Naive thymus-derived CD4-positive, alpha-beta T cell (primary cell): ENCODE measurements around the gene MAP3K14. TPM values are rescaled to one million over a fixed set of nuclear protein-coding genes. Genes with fewer than 3 reads are reported as not detected.

Experiments used
- ATAC-seq: fragments of 150-1000 bp; cut with Tn5 transposase; 2 replicates; pipeline ENCODE4 v1.10.0; 2021; ENCODE audit warnings: mild to moderate bottlenecking, moderate library complexity
- CTCF ChIA-PET: fragments of 350-600 bp; sonication (Branson Sonifier 250); formaldehyde crosslinking; loops from one replicate; lab custom pipeline; 2021; ENCODE audit warnings: antibody characterized with exemption; lab: Charles Lee
- POLR2A ChIA-PET: fragments of 350-600 bp; sonication (Branson Sonifier 250); formaldehyde crosslinking; loops from one replicate; lab custom pipeline; 2021; ENCODE audit warnings: antibody characterized with exemption, inconsistent platforms; lab: Charles Lee
- DNase-seq, 9 donors: peaks; one replicate each; pipeline versions ENCODE4 v3.0.0 to v3.0.0-alpha.2; 2020 to 2022; ENCODE audit warnings: mixed read lengths in 1 of 9
- H3K27ac ChIP-seq: one replicate; pipeline ENCODE4 v1.7.0; 2013; ENCODE audit warnings: mild to moderate bottlenecking, low read depth, low read length, moderate library complexity
- H3K27me3 ChIP-seq, 2 donors: one replicate each; pipeline ENCODE4 v1.7.0; 2013; ENCODE audit warnings: low read length in 2 of 2, mild to moderate bottlenecking in 2 of 2, moderate library complexity in 2 of 2; ENCODE audit not compliant: control insufficient read depth in 2 of 2, insufficient read depth in 2 of 2
- H3K36me3 ChIP-seq, 3 experiments: 1 replicate in 2 of 3; 2 replicates in 1 of 3; pipeline ENCODE4 v1.7.0; 2013; ENCODE audit warnings: low read length in 3 of 3, mild to moderate bottlenecking in 3 of 3, moderate library complexity in 1 of 3; ENCODE audit not compliant: insufficient read depth in 3 of 3, control insufficient read depth in 2 of 3
- H3K4me1 ChIP-seq, 2 donors: one replicate each; pipeline ENCODE4 v1.7.0; 2013; ENCODE audit warnings: low read length in 2 of 2, mild to moderate bottlenecking in 2 of 2, moderate library complexity in 1 of 2; ENCODE audit not compliant: control insufficient read depth in 2 of 2, insufficient read depth in 2 of 2
- H3K4me3 ChIP-seq: 2 replicates; pipeline ENCODE4 v1.7.0; 2013; ENCODE audit warnings: mild to moderate bottlenecking, low read length
- H3K9me3 ChIP-seq, 3 experiments: 1 replicate in 2 of 3; 2 replicates in 1 of 3; pipeline ENCODE4 v1.7.0; 2013; ENCODE audit warnings: low read length in 3 of 3; ENCODE audit not compliant: control insufficient read depth in 2 of 3
- H3K27ac Mint-ChIP-seq, 9 donors: one replicate each; pipeline ENCODE4 v1.8.0; 2020 to 2022; ENCODE audit warnings: mixed read lengths in 9 of 9, mild to moderate bottlenecking in 8 of 9, moderate library complexity in 5 of 9, inconsistent platforms in 2 of 9
- H3K27me3 Mint-ChIP-seq, 5 donors: one replicate each; pipeline ENCODE4 v1.8.0; 2021 to 2022; ENCODE audit warnings: mixed read lengths in 5 of 5, mild to moderate bottlenecking in 1 of 5
- H3K36me3 Mint-ChIP-seq, 5 donors: one replicate each; pipeline ENCODE4 v1.8.0; 2020 to 2022; ENCODE audit warnings: mixed read lengths in 5 of 5, mild to moderate bottlenecking in 3 of 5, inconsistent platforms in 1 of 5
- H3K4me1 Mint-ChIP-seq, 7 donors: one replicate each; pipeline ENCODE4 v1.8.0; 2020 to 2022; ENCODE audit warnings: mixed read lengths in 7 of 7, mild to moderate bottlenecking in 3 of 7, inconsistent platforms in 1 of 7
- H3K4me3 Mint-ChIP-seq, 10 donors: one replicate each; pipeline ENCODE4 v1.8.0; 2020 to 2022; ENCODE audit warnings: mild to moderate bottlenecking in 10 of 10, mixed read lengths in 10 of 10, moderate library complexity in 6 of 10, inconsistent platforms in 2 of 10
- H3K9me3 Mint-ChIP-seq, 11 donors: one replicate each; pipeline ENCODE4 v1.8.0; 2020 to 2022; ENCODE audit warnings: mixed read lengths in 11 of 11, mild to moderate bottlenecking in 4 of 11, inconsistent platforms in 1 of 11, moderate library complexity in 1 of 11
- intact Hi-C, 2 donors: fragments of 100-400 bp; cut with micrococcal nuclease; formaldehyde crosslinking; loops; one replicate each; pipeline ENCODE4 v1.15.1; 2023
- polyA plus RNA-seq, 2 donors: library from polyadenylated mRNA; unstranded; fragments of 300-500 nt; fragmentation: Illumina TruSeq; gene quantifications; one replicate each; pipeline ENCODE4 v1.2.3, GENCODE V29; 2021
- total RNA-seq, 6 experiments: library from RNA in 5 of 6; stranded (reverse) in 5 of 6; gene quantifications; 1 replicate in 5 of 6; 2 replicates in 1 of 6; pipeline ENCODE4 v1.2.3 and lab custom pipeline; 2021 to 2026

MAP3K14 gene
- total and polyA plus RNA-seq, 7 experiments from 2014 or later = 2.4 to 39.8 (median 31.5) TPM

GRCh38 chr17:45310380-45311324 is 6.2 kb downstream of the MAP3K14 start:
- H3K27ac ChIP-seq = peak overlapping the region; percentile 93
- H3K27me3 ChIP-seq = no peaks in the 10 kb centered on the region
- DNase-seq (no peak), ATAC-seq (no peak)
- Mint-ChIP-seq H3K4me1 (peaks cover 71 to 96% (median 87%) of the 10 kb centered on the region in 7 donors), H3K27ac (peak overlapping the region; percentile 30 to 99 (median 95)), H3K27me3 (no peaks in the 10 kb centered on the region), H3K4me3 (peak overlapping the region; percentile 49 to 97 (median 81)), H3K9me3 (peaks cover 0 to 2% (median 0%) of the 10 kb centered on the region in 11 donors), H3K36me3 (peaks cover 0 to 49% (median 13%) of the 10 kb centered on the region in 5 donors)
- ChIA-PET CTCF (interaction anchor here (0.8 to 8.4 kb wide), 7 partner anchors 8 to 175 kb away, joined by 3 to 74 read pairs (median 9); partner anchors contain the start of gene ACBD4), POLR2A (interaction anchor here (0.9 to 4.3 kb wide), 9 partner anchors 10 to 85 kb away, joined by 3 to 35 read pairs (median 5); no protein-coding TSS in a partner anchor)
- H3K4me1 ChIP-seq = peaks cover 50 to 61% of the 10 kb centered on the region in 2 donors
- H3K9me3 ChIP-seq = no peaks in the 10 kb centered on the region
- intact Hi-C loops = loop anchor here (10.0 kb wide), 3 partner anchors 536 to 1096 kb away; partner anchors contain the start of genes KANSL1 (in 1 of the 2) and UBTF (in 1 of the 2)
- H3K4me3 ChIP-seq = no peak overlapping the region
- peaks cover 0 to 15% (median 0%) of the 10 kb centered on the region in 3 experiments for H3K36me3 ChIP-seq

GRCh38 chr17:45309400-45309799 is 7.4 kb downstream of the MAP3K14 start:
- Mint-ChIP-seq H3K27me3 (no peaks in the 10 kb centered on the region), H3K4me1 (peaks cover 59 to 90% (median 84%) of the 10 kb centered on the region in 7 donors), H3K4me3 (peak overlapping the region in 3 of 10 donors; percentile 29 to 41 (median 34)), H3K36me3 (peaks cover 0 to 46% (median 13%) of the 10 kb centered on the region in 5 donors), H3K9me3 (no peaks in the 10 kb centered on the region), H3K27ac (peak overlapping the region in 6 of 9 donors; percentile 58 to 92 (median 80))
- ChIA-PET CTCF (interaction anchor here (0.6 to 1.4 kb wide), 4 partner anchors 9 to 76 kb away, joined by 3 to 5 read pairs (median 4); no protein-coding TSS in a partner anchor), POLR2A (interaction anchor here (0.6 kb wide), 1 partner anchor 89 kb away, joined by 3 read pairs; no protein-coding TSS in a partner anchor)
- Histone ChIP-seq H3K4me3 (no peak overlapping the region), H3K27ac (no peak overlapping the region), H3K27me3 (no peaks in the 10 kb centered on the region), H3K9me3 (no peaks in the 10 kb centered on the region), H3K4me1 (peaks cover 50 to 61% of the 10 kb centered on the region in 2 donors), H3K36me3 (peaks cover 0 to 15% (median 0%) of the 10 kb centered on the region in 3 experiments)
- no peak for ATAC-seq
- no peak for DNase-seq
- intact Hi-C loops = no loop called here

DNA sequence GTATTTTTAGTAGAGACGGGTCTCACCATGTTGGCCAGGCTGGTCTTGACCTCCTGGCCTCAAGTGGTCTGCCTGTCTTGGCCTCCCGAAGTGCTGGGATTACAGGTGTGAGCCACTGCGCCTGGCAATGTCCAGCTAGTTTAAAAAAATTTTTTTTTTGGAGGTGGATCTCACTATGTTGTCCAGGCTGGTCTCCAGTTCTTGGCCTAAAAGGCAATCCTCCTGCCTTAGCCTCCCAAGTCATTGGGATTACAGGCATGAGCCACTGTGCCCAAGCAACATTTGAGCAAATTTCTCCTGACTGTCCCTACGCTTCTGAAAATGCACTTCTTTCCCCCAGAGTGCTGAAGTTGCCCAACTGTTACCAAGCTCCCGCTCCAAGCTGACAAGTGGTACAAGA is 8.0 kb downstream of the MAP3K14 start:
- ChIA-PET POLR2A (no interaction called here), CTCF (interaction anchor here (0.8 to 1.6 kb wide), 5 partner anchors 10 to 109 kb away, joined by 3 to 5 read pairs (median 4); no protein-coding TSS in a partner anchor)
- peaks cover 0 to 44% (median 13%) of the 10 kb centered on the region in 5 donors for H3K36me3 Mint-ChIP-seq
- ATAC-seq (no peak), DNase-seq (no peak)
- no peaks in the 10 kb centered on the region for H3K27me3 ChIP-seq
- no peaks in the 10 kb centered on the region for H3K9me3 ChIP-seq
- no peaks in the 10 kb centered on the region for H3K27me3 Mint-ChIP-seq
- peak overlapping the region in 7 of 9 donors; percentile 32 to 93 (median 72) for H3K27ac Mint-ChIP-seq
- peaks cover 45 to 56% of the 10 kb centered on the region in 2 donors for H3K4me1 ChIP-seq
- no peaks in the 10 kb centered on the region for H3K9me3 Mint-ChIP-seq
- H3K4me1 Mint-ChIP-seq = peaks cover 57 to 88% (median 82%) of the 10 kb centered on the region in 7 donors
- H3K36me3 ChIP-seq = peaks cover 0 to 15% (median 0%) of the 10 kb centered on the region in 3 experiments
- H3K4me3 ChIP-seq = no peak overlapping the region
- peak overlapping the region in 5 of 10 donors; percentile 4 to 56 (median 41) for H3K4me3 Mint-ChIP-seq
- H3K27ac ChIP-seq = no peak overlapping the region
- intact Hi-C loops = no loop called here

DNA sequence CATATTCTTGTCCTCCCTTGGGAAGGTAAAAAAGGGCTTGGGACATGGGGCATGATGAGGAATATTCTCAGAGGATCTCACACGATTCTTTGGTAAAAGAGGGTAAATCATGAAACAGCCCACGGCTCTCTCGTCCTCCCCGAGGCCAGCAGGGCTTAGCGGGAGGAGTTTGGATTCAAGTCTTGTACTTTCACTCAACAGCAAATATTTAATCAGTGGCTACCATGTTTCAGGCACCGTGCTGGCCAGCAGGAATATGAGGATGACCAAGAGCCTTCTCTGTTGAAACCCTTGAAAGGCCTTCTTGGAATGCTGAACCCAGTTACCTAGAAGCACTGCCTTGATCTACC is 8.8 kb downstream of the MAP3K14 start:
- peaks cover 37 to 51% of the 10 kb centered on the region in 2 donors for H3K4me1 ChIP-seq
- H3K4me3 ChIP-seq = peak overlapping the region; percentile 13
- no peaks in the 10 kb centered on the region for H3K27me3 ChIP-seq
- POLR2A ChIA-PET = interaction anchor here (1.5 kb wide), 1 partner anchor 9 kb away, joined by 10 read pairs; the partner anchor contains the start of gene MAP3K14
- no peaks in the 10 kb centered on the region for H3K9me3 ChIP-seq
- peaks cover 57 to 87% (median 80%) of the 10 kb centered on the region in 7 donors for H3K4me1 Mint-ChIP-seq
- peak overlapping the region; percentile 65 to 93 (median 83) for H3K27ac Mint-ChIP-seq
- CTCF ChIA-PET = interaction anchor here (0.8 to 3.1 kb wide), 4 partner anchors 31 to 109 kb away, joined by 3 to 15 read pairs (median 5); no protein-coding TSS in a partner anchor
- H3K36me3 ChIP-seq = peaks cover 0 to 15% (median 0%) of the 10 kb centered on the region in 3 experiments
- no peak for ATAC-seq
- H3K9me3 Mint-ChIP-seq = no peaks in the 10 kb centered on the region
- DNase-seq = no peak
- H3K36me3 Mint-ChIP-seq = peaks cover 0 to 40% (median 13%) of the 10 kb centered on the region in 5 donors
- peak overlapping the region; percentile 48 for H3K27ac ChIP-seq
- no peaks in the 10 kb centered on the region for H3K27me3 Mint-ChIP-seq
- H3K4me3 Mint-ChIP-seq = peak overlapping the region in 6 of 10 donors; percentile 26 to 74 (median 50)
- intact Hi-C loops = no loop called here

DNA sequence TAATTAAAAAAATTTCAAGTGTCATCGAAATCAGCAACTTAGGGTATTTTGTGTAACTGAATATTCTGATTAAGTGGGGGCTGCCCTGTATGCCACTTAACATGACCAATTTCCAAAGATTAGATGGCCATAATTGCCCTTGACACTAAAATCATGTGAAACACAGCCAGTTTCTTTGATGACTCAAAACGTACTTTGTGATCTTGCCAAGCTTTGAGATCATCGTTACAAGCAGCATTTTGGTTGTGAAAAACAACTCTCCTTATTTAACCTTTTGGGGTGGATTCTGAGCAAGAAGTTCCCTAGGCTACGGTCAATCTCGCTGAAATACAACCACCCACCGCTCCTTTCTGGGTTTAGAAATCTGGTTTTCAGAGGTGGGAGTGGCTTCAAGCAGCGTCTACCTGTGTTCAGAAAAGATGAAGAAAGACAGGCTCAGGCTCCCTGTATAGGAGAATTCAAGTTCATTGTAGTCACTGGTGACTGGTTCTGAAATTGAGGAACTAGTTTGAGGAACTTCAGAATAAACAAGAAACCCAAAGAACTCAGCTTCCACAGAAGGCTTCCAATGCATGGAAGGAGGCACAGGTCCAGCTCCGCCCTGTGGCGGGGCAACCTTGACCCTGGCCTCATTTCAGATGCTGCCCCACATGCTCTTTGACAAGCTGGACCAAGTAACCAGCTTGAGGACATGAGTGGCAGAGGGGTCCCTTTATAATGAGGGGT is 9.4 kb downstream of the MAP3K14 start:
- ATAC-seq = peak; percentile 75
- intact Hi-C loops = loop anchor here in 1 of 2 donors (1.0 kb wide), 1 partner anchor 10 kb away; the partner anchor contains the start of gene MAP3K14
- Mint-ChIP-seq H3K4me1 (peaks cover 56 to 87% (median 80%) of the 10 kb centered on the region in 7 donors), H3K36me3 (peaks cover 0 to 44% (median 13%) of the 10 kb centered on the region in 5 donors), H3K4me3 (peak overlapping the region in 8 of 10 donors; percentile 15 to 74 (median 50)), H3K27ac (peak overlapping the region; percentile 71 to 93 (median 83)), H3K27me3 (no peaks in the 10 kb centered on the region), H3K9me3 (no peaks in the 10 kb centered on the region)
- ChIA-PET POLR2A (interaction anchor here (0.6 to 1.5 kb wide), 2 partner anchors 9 to 14 kb away, joined by 3 to 10 read pairs; partner anchors contain the start of gene MAP3K14), CTCF (interaction anchor here (1.4 to 3.1 kb wide), 3 partner anchors 31 to 88 kb away, joined by 5 to 15 read pairs (median 5); no protein-coding TSS in a partner anchor)
- peaks cover 0 to 15% (median 0%) of the 10 kb centered on the region in 3 experiments for H3K36me3 ChIP-seq
- H3K4me1 ChIP-seq = peaks cover 31 to 51% of the 10 kb centered on the region in 2 donors
- DNase-seq = peak in 6 of 9 donors; percentile 27 to 57 (median 45)
- peak overlapping the region; percentile 48 for H3K27ac ChIP-seq
- H3K27me3 ChIP-seq = no peaks in the 10 kb centered on the region
- no peaks in the 10 kb centered on the region for H3K9me3 ChIP-seq
- H3K4me3 ChIP-seq = peak overlapping the region; percentile 13
